HG02943 (cell line): ENCODE measurements around the gene MAPK7.

Experiments
- ATAC-seq: cut with Tn5 transposase; IDR thresholded peaks from one replicate; pipeline ENCODE4 v1.9.1; 2021; ENCODE audit warnings: mild to moderate bottlenecking, low read depth, moderate library complexity; ENCODE audit not compliant: unreplicated experiment

MAPK7 gene

DNA sequence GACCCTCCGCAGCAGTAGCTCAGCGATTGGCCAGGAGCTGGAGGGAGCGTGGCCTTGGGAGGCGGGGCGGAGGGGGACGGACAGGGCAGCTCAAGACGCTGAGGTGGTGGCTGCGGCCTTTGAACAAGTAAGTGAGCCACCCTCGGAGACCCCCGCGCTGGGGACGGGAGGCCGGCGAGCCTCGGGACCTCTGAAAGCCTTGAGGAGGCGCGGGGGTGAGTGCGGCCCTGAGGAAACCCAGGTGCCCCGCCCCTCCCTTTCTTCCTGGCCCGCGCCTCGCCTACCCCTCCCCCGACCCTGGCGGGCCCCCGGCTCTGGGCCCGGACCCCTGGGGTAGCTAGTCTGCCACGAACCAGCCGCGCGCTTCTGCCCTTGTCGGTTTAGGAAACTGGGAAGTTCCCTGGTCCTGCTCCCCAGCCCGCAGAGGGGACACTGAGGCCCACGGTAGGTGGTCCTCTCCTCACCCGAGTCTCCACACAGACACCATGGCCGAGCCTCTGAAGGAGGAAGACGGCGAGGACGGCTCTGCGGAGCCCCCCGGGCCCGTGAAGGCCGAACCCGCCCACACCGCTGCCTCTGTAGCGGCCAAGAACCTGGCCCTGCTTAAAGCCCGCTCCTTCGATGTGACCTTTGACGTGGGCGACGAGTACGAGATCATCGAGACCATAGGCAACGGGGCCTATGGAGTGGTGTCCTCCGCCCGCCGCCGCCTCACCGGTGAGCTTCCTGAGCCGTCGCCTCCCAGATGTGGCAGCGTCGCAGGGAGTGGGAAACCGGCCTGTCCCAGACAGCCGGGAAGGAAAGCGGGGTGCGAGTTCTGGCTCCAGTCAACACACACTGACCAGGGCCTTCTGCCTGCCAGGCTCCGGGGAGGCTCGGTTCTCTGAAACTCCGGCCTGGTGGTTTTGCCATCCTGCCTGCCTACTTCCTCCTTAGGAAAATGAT is at the start of gene MAPK7:
Gene MAPK7, plus strand, starts transcription at position 83 of the 945 bp plus-strand sequence. Its CDS starts 403 bp downstream, at position 486.
- peak; percentile 7 for ATAC-seq

DNA sequence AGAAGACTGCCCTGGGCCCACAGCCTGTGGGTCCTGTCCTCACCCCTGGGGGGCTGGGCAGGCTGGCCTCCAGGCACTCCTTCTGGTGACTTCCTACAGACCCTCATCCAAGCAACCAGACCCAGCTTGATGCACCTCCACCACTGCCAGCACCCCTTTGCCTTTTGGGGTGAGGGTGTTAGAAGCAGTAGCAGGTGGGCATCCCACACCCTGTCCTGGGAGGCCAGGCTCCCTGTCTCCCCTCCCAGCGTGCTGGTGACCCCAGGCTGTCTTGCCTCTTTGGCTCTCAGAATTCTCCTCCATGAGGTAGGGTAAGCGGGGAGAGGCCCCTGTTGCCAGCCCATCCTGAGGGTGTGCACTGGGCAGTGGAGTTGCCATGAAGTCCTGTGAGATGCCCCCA is 49.2 kb upstream of the MAPK7 start:
- ATAC-seq = no peak

DNA sequence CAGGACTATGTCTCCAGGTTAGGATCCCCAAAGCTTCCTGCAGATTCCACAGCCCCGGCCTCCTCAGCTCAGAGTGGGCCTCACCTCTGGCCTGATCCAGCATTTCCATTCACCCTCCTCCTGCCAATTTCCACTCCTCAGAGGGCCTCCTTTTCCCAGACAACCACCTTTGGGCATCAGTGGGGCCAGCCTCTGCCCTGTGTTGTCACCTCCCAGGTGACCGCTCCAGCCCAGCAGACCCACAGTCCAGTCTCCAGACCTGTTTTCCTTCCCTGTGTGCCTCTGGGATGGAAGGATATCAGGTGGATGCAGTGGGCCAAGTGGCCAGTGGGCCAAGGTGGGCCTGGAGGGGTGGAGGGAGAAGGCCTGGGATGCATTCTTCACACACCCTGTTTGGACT is 48.5 kb upstream of the MAPK7 start:
- ATAC-seq = no peak

DNA sequence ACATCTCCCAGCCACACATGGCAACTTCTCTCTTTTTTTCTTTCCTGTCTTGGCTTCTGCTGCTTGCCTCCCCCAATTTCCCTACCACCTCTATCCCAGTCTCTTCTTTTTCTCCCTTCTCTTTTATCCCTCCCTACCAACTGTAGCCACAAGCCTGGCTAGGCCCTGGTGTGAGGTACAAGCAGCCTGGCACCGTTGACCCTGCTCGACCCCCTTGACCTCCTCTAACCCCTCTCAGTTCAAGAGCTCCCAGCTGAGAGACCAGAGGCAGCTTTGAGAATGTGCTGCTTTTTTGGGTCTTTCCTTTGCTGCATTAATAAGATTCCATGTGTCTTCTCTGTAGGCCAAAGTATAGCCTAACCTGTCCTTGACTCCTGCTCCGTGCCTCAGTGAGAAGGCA is 48.0 kb upstream of the MAPK7 start:
- no peak for ATAC-seq

DNA sequence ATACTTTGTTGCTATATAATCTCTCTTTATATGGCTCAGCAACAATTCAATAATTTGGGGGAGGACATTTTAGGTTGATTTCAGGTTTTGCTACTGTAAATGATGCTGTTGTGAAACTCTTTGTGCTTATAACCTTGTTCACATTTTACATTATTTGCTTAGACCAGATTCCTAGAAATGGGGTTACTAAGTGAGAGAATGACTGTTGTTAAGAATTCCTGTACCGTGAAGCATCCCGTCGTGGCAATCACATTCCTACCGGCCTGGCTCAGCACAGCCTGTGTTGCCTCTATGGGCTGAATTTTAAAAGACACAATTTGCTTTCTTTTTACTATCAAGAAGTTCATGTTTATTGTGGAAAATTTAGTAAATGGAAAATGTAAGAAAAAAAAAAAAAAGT is 47.2 kb upstream of the MAPK7 start:
- ATAC-seq = no peak

DNA sequence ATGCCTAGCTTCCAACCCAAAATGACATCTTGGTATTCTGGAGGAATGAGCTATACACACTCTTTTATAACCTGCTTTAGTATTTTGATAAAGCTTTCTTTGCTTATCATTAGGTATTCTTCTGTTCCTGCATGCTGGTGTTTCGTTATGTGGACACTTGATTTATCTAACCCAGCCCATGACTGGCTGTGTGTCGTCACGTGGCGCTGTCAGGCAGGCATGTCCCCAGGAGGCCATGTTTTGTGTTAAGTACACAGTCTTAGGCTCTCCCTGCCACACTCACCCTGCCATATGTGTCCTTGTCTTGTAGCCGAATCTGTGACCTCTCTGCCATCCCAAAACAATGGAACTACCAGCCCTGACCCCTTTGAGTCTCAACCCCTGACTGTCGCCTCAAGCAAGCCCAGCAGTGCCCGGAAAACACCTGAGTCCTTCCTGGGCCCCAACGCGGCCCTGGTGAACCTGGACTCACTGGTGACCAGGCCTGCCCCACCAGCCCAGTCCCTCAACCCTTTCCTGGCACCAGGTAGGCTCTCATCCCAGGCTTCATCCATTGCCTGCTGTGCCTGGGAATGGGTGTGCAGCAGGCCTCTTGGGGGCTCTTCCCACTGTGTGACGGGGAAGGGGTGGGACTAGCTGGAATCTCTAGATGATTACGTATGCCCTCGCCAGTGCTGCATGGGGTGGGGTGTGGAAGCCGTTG is 46.6 kb upstream of the MAPK7 start:
- no peak for ATAC-seq

DNA sequence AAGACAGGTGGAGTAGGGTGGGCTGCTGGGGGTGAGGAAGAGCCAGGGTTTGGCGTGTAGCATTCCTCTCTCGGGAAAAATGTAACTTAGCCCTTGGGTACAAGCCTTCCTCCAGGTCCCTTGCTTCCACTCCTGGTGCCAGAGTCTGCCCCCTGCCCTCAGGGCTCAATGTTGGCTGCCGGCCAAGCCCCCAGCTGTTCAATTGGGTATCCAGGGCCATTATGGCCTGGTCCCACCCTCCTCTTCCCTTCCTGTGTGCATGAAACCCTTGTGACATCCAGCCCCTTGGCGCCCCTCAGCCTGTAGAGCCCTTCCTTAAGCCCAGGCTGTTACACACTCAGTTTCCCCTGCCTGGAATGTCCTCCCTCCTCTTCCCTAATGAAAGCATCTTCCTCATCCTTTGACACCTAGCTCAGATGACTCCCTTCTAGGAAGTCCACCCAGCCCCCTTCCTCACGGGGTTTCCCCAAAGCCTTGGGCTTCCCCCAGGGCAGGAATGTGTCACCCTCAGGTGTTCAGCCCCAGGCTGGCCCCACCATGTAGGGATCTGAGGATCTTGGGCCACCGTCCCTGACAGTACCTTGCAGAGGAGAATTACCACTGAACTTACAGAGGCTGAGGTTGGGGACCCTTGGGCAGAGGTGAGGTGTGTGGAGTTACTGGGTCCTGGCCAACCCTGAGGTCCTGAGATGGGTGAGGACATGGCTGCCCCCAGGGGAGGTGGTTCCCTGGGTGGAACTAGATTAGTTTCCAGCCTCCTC is 45.7 kb upstream of the MAPK7 start:
- no peak for ATAC-seq

DNA sequence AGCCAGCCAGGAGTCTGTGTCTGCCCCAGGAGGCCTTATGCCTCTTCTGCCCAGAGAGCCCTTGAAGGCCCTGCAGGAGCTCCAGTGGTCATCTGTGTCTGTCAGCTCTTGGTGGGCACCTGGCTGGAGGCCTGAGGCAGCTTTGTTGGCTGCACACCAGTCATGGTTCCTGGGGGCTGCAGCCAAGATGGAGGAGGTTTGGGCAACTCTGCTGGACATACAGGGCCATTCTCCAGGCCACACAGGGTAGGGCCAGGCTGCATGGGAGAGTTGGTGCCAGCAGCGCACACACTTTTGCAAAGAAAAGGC is 45.2 kb upstream of the MAPK7 start:
- ATAC-seq = no peak

DNA sequence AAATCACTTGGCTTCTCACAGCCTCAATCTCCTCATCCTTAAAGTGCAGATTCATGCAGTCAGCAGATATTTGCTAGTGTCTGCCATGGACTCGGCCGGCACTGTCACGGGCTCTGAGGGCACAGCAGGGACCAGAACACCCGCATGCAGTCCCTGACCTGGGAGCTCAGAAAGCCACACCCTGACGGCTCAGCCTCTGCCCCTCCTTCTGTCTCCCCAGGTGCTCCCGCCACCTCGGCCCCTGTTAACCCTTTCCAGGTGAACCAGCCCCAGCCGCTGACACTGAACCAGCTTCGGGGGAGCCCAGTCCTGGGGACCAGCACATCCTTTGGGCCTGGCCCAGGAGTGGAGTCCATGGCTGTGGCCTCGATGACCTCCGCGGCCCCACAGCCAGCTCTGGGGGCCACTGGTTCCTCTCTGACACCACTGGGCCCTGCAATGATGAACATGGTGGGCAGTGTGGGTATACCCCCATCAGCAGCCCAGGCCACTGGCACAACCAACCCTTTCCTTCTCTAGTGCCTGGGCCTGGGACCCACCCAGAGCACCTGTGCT is 44.5 kb upstream of the MAPK7 start:
- ATAC-seq = no peak

DNA sequence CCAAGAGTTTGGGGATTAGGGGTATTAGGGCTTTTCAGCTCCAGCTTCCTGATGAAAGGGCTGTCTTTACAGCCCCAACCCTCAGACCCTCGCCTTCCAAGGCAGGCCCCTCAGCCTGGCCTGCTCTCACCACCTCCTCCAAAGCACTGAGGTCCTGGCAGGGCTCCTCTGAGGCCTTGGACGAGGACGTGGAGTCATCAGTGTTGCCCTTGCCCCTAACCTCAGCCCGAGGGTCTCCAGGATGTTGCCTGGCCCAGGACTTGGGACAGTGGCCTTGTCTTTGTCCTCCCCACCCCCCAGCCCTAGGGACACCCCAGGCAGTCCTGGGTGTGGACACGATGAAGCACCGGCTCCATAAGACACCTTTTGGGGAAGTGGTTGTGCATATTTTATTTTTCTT is 44.0 kb upstream of the MAPK7 start:
- ATAC-seq = no peak

DNA sequence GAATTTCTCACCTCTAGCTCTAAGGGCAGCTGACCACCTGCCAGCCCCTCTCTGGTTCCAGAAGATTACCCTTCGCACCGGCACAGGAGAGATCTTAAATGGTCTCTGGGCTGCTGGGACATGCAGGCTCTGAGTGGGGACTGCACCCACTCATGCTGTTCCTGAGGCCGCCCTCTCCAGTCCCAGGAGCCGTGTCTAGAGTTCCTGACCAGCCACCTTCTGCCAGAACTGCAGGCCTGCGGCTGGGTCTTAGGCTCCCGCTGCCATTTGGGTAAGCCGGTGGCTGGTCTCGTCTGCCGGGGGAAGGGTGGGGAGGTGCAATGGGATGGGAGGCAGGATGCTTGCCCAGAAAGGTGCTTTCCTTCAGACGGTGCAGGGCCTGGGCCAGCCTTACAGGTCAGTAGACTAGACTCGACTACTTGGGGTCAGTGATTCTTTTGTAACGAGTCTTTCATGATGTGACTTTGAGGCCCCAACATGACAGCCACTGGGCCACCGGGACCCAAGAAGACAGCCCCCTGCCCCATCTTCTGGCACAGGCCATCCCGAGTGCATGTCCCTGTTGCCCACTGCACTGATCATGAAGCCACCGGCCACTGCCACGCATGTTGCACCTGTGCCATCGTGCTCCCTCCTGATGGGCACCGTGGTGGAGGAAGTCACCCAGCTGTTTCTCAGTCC is 42.2 kb upstream of the MAPK7 start:
- ATAC-seq = no peak

DNA sequence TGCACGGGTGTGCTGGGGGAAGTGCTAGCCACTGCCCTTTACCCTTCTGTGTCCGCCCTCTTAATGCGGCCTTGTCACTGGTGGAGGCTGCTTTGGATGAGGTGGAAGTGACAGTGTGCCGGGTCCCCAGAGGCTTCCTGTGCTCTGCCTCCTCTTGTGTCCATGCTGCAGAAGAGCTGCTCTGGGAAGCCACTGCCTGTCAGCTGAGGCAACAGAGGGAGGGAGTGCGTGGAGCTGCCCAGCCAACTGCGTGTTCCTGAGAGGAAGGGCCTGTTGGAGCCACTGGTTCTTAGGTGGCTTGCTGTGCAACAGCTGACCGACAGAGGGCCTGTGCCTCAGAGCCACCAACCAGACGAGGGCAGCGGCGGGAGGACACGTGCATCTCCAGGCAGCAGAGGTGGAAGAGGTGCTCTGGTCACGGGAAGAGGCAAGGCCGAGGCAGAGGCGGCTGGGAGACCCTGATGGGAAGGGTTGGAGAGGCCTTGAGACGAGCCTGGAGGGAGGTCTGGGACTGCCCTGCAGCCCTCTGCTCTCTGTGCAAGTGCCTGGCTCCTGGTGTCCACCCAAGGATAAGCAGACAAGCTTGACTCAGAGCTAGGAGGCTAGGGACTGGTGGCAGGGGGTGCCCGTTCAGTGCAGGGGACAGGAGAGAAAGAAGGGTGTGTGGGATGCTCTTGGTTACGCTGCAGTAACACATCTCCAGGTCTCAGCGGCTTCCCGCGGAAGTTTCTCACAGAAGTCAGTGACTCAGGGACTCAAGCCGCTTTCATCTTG is 41.2 kb upstream of the MAPK7 start:
- no peak for ATAC-seq

DNA sequence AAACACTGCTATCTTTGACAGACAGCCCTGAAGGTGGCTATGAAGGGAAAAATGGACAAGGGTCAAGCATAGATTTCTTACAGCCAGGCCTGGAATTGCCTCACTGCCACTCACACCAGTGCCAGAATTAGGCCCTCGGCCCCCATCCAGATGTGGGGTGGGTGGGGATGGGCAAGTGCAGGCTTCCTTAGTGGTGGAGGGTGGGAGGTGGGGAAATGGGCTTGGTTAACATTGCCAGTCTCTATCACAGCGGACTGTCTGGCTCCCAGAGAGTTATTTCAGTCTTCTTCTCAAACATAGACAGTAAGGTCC is 40.6 kb upstream of the MAPK7 start:
- no peak for ATAC-seq

DNA sequence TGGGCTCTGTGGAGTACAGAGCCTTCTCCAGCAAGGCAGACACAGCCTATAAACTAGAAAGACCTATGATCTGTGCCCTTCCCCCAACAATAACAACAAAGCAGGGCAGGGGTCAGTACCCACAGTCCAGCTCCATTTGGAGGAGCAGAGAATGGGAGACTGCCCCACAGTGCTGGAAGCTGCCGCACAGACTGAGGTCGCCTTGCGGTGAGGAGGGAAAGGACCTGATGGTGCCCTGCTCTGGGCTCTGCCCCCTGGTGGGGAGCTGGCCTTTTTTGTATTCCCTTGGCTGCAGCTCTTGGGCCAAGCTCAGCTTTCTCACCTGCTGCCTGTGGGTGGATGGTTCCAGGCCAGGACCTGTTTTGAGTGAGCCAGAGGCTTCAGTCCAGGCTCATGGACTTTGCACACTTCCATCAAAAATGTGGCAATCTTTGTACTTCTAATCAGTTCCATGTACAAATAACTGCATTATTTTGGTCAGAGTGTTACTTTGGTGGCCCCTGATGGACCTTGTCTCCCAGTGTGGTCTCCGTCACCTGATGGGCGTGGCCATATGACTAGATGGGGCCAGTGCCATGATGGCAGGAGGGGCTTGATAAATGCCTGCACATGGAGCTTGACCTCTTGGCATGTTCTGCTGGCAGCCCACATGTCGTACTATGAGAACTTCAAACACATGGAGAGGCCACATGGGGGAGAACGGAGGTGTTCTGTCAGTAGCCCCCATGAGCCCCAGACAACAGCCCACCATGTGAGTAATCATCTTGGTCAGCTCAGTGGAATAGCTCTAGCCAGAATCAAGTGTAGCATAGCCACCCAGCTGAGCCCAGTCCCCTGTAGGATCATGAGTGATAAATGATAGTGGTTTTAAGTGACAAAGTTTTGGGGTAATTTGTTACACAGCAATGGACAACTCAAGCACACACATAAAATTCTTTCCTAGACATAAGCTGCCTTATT is 40.0 kb upstream of the MAPK7 start:
- ATAC-seq = no peak

DNA sequence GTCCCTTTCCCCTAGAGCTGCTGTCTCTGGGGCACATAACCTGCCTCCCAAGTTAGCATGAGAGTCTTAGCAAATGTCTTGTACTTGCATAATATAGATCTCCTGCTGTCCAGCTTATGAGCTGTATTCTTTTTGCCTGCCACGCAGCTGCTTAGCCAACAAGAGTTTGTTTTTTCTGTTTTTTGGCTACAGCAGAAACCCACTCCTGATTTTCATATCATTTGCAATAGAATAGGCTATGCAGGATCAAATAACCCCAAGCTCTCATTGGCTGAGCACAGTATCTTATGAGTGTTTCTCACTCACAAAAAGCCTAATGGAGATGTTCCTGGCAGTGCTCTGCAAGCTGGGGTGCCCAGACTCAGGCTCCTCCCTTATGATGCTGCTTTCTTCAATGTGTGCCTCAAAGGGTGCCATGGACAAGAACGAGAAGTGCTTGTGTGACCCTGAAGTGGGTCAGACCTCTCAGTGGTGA is 38.9 kb upstream of the MAPK7 start:
- ATAC-seq = no peak

DNA sequence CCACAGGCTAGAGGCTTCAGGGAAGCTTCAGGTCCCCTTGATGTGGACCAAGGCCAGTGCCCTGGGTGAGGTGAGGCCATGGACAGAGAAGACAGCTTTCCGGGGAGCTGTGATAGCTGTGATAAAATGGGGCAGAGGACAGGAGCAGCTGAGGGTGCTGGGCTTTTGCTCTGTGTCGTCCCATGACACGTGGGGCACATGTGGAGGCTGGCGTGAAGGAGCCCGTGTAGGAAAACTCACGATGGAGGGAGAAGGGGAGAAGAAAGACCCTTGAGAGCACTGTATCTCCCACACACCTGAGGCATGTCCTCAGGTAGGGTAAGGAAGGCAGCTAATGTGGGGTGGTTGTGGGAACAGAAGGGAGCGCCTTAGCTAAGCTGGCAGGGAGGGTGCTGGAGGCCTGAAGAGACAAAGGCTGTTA is 37.1 kb upstream of the MAPK7 start:
- ATAC-seq = no peak

DNA sequence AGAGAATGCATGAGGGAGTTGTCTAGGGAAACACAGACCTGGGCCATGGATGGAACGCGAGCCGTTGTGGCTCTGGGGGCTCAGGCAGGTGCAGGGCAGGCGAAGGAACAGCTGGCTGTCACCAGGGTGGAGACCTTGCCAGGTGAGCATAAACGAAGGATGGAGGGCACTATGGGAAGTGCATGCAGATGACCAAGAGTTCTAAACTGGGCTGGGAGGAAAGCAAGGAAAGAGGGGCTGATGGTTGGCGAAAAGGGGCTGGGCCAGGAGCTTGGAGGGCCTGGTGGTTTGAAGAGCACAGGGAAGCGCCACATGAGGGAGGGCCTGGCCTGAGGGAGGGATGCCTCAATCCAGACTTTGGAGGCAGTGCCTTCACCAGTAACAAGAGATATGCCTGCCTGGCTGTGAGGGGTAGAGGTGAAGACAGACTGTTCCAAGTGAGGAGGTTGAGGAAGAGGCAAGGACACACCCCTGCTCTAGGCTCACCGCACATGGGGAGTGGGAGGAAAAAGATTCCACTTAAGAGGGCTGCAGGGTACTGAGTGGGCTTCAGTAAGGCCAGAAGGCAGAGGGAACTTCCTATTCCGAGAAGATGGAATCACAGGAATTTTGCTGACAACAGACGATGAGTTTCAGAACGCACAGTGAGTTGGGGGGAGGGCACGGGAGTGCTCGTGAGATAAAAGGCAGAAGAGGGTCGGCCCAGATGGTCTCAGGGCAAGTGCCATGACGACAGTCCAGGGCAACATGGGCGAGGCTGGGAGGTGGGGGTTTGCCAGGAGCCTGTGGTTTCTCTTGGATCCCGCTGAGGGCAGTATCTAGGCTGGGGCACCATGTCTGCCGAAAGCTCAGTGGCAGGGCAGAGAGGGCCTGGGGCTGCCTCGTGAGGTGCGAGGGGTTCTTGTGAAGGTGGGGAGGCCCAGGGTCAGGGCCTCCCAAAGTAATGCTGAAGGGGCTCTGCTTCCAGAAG is 36.4 kb upstream of the MAPK7 start:
- no peak for ATAC-seq
